Heart right ventricle (tissue), 16 donors: Measurements from ENCODE around the gene TRIM72. TPM values are rescaled to one million over a fixed set of nuclear protein-coding genes. Genes with fewer than 3 reads are reported as not detected.

ENCODE experiments used
- ATAC-seq, 8 donors: fragments of 200-7000 bp; cut with Tn5 transposase; one replicate each; pipeline ENCODE4 v1.9.1; 2020; ENCODE audit warnings: mild to moderate bottlenecking in 8 of 8, moderate library complexity in 8 of 8, moderate number of reproducible peaks in 1 of 8
- DNase-seq, 2 donors: peaks; one replicate each; pipeline ENCODE4 v3.0.0-alpha.2; 2020
- H3K27ac ChIP-seq, 10 donors: fragments of 200-600 bp; sonication (generic) in 2 of 10; one replicate each; pipeline versions ENCODE4 v1.5.0 to v1.8.0; 2020 to 2022; ENCODE audit warnings: mild to moderate bottlenecking in 3 of 10
- H3K27me3 ChIP-seq, 7 donors: fragments of 200-600 bp; one replicate each; pipeline ENCODE4 v1.8.0; 2021 to 2022; ENCODE audit warnings: mild to moderate bottlenecking in 2 of 7
- H3K36me3 ChIP-seq, 9 donors: fragments of 200-600 bp; sonication (generic) in 1 of 9; one replicate each; pipeline versions ENCODE4 v1.5.0 to v1.8.0; 2020 to 2022; ENCODE audit warnings: mild to moderate bottlenecking in 2 of 9
- H3K4me1 ChIP-seq, 9 donors: fragments of 200-600 bp; sonication (generic) in 1 of 9; one replicate each; pipeline versions ENCODE4 v1.5.0 to v1.8.0; 2020 to 2022; ENCODE audit warnings: mild to moderate bottlenecking in 4 of 9
- H3K4me3 ChIP-seq, 10 donors: fragments of 200-600 bp; sonication (generic) in 2 of 10; one replicate each; pipeline versions ENCODE4 v1.5.0 to v1.8.0; 2020 to 2022; ENCODE audit warnings: mild to moderate bottlenecking in 7 of 10, moderate library complexity in 2 of 10
- H3K9me3 ChIP-seq, 11 donors: fragments of 200-600 bp in 10 of 11; sonication (generic) in 2 of 11; one replicate each; pipeline versions ENCODE4 v1.5.0 to v1.8.0; 2013 to 2022; ENCODE audit warnings: mild to moderate bottlenecking in 2 of 11, control low read depth in 1 of 11, moderate library complexity in 1 of 11
- CTCF ChIP-seq, 9 donors: fragments of 200-600 bp; sonication (generic) in 2 of 9; IDR thresholded peaks; one replicate each; pipeline versions ENCODE4 v1.5.0 to v1.8.0; 2021 to 2022; ENCODE audit warnings: antibody characterized with exemption in 9 of 9, mild to moderate bottlenecking in 5 of 9, moderate library complexity in 1 of 9
- WGBS, 2 donors: extraction: QIAGEN DNeasy Blood & Tissue Kit; methylation state at CpG; one replicate each; pipeline ENCODE4 v1.1.7; 2013; ENCODE audit warnings: inconsistent platforms in 1 of 2; 5-methylcytosine and 5-hydroxymethylcytosine counted together
- intact Hi-C, 10 donors: fragments of 100-400 bp; cut with DNase I; formaldehyde crosslinking; loops; one replicate each; pipeline versions ENCODE4 v1.11.1 to v1.14.2; 2022
- polyA plus RNA-seq, 2 donors: library from polyadenylated mRNA; stranded (reverse); fragments of 200-250 nt; gene quantifications; one replicate each; pipeline ENCODE4 v1.2.3, GENCODE V29; 2013
- total RNA-seq, 10 donors: library from RNA; stranded (reverse); fragmentation: NEBNext Ultra II Directional in 3 of 10; extraction: Animal tissue kit (Norgen Biotek cat#: 25700) in 3 of 10; gene quantifications; one replicate each; pipeline versions ENCODE4 v1.2.1 to v1.2.4, GENCODE V29; 2021 to 2023
- donor health status: Arrhythmogenic right ventricular cardiomyopathy.
- donor health status: ischemic (EF 13 %, LVEDD 7.1; RV severe dilation, severe dysfunction).
- donor health status: healthy with polysubstance abuse.
- donor health status: DM: no; HTN: yes; CAD: no.
- donor health status: DM: no; HTN: no; CAD: no.
- donor health status: ischemic (EF 25% LVEDD 6.9; RV normal size, moderate dysfunction).
- donor health status: ischemic (EF 25% LVEDD 5.7; RV mildly dilated, moderate dysfunction).
- donor health status: healthy.
- donor health status: DM: yes; HTN: yes; CAD: no.
- donor health status: Ischemic cardiomyopathy.
- donor health status: ischemic (EF 35%, LVEDD 5.7; RV mildly dilated, moderate dysfunction).
- donor health status: nonischemic (EF 11% LVEDD 7.7; RV severe dilation, severe dysfunction).
- donor health status: DM: yes; HTN: yes; CAD: no.
- donor health status: PGD.
- donor health status: ischemic (EF 29% LVEDD 5.4; RV normal size, mild dysfunction).
- donor health status: nonischemic (EF 23%, LVEDD 6.1; RV moderate dilation, normal function).

The TRIM72 gene
- total and polyA plus RNA-seq, 12 donors = 0.51 to 4.8 (median 1.1) TPM

- DNase-seq (no peak), ATAC-seq (no peak)
- H3K4me3 ChIP-seq = no peak overlapping the region
- no peaks in the 10 kb centered on the region for H3K36me3 ChIP-seq
- H3K27me3 ChIP-seq = peaks cover 0 to 61% (median 45%) of the 10 kb centered on the region in 7 donors
- 90% methylated on average over 15 of the region's 15 CpGs for WGBS, 2 donors
- no peak for TF ChIP-seq CTCF (IDR thresholded peaks at IDR 0.05)
- peaks cover 9 to 30% (median 27%) of the 10 kb centered on the region in 9 donors for H3K4me1 ChIP-seq
- H3K27ac ChIP-seq = no peak overlapping the region
- intact Hi-C loops = no loop called here
- H3K9me3 ChIP-seq = no peaks in the 10 kb centered on the region
Observed at GRCh38 chr16:31219154-31219741, 5.3 kb downstream of the TRIM72 start.

- no peak for ATAC-seq
- no peak overlapping the region for H3K27ac ChIP-seq
- WGBS, 2 donors = 73 to 81% methylated on average over 12 of the region's 12 CpGs
- H3K36me3 ChIP-seq = no peaks in the 10 kb centered on the region
- H3K4me1 ChIP-seq = peaks cover 3 to 7% (median 6%) of the 10 kb centered on the region in 9 donors
- no peak overlapping the region for H3K4me3 ChIP-seq
- no peaks in the 10 kb centered on the region for H3K9me3 ChIP-seq
- intact Hi-C loops = no loop called here
- peaks cover 0 to 44% (median 35%) of the 10 kb centered on the region in 7 donors for H3K27me3 ChIP-seq
- no peak for DNase-seq
- TF ChIP-seq CTCF (IDR thresholded peaks at IDR 0.05) = no peak
Observed at GRCh38 chr16:31221357-31222160, 7.6 kb downstream of the TRIM72 start.

GRCh38 chr16:31223044-31223443 lies 9.1 kb downstream of the TRIM72 start:
- ATAC-seq (no peak), DNase-seq (no peak)
- Histone ChIP-seq H3K27ac (no peak overlapping the region), H3K27me3 (peaks cover 0 to 30% (median 21%) of the 10 kb centered on the region in 7 donors), H3K4me1 (no peaks in the 10 kb centered on the region), H3K36me3 (no peaks in the 10 kb centered on the region), H3K4me3 (no peak overlapping the region), H3K9me3 (no peaks in the 10 kb centered on the region)
- WGBS, 2 donors = 91 to 98% methylated on average over 5 of the region's 5 CpGs
- intact Hi-C loops = no loop called here
- no peak for TF ChIP-seq CTCF (IDR thresholded peaks at IDR 0.05)

GRCh38 chr16:31224092-31224955 lies 10.4 kb downstream of the TRIM72 start:
- Histone ChIP-seq H3K27ac (no peak overlapping the region), H3K36me3 (no peaks in the 10 kb centered on the region), H3K4me3 (no peak overlapping the region), H3K27me3 (peaks cover 0 to 17% (median 8%) of the 10 kb centered on the region in 7 donors), H3K9me3 (no peaks in the 10 kb centered on the region), H3K4me1 (peaks cover 0 to 11% (median 6%) of the 10 kb centered on the region in 9 donors)
- TF ChIP-seq CTCF (IDR thresholded peaks at IDR 0.05) = no peak
- DNase-seq (no peak), ATAC-seq (no peak)
- WGBS, 2 donors = 70 to 81% methylated on average over 59 to 80 of the region's 80 CpGs
- intact Hi-C loops = no loop called here
